ENCODE results near the gene HIVEP2. TPM values are rescaled to one million over a fixed set of nuclear protein-coding genes. Genes with fewer than 3 reads are reported as not detected.

The HIVEP2 gene
- total RNA-seq, 1 experiment from 2014 or later: 3.2 TPM

- Histone ChIP-seq H3K27me3 (replicated peaks; ENCODE audit: insufficient read depth, low read depth, low read length, poor library complexity) (no peaks in the 10 kb centered on the region), H3K4me1 (ENCODE audit: insufficient read depth, low read length, poor library complexity, severe bottlenecking) (no peaks in the 10 kb centered on the region), H3K4me3 (ENCODE audit: low read depth, low read length, poor library complexity, severe bottlenecking) (no peak overlapping the region), H3K9me3 (ENCODE audit: low read depth, low read length, poor library complexity, severe bottlenecking) (no peaks in the 10 kb centered on the region), H3K27ac (ENCODE audit: low read depth, low read length, poor library complexity, severe bottlenecking) (no peak overlapping the region), H3K36me3 (ENCODE audit: insufficient read depth, low read length, poor library complexity, severe bottlenecking) (no peaks in the 10 kb centered on the region)
- no peak for DNase-seq (ENCODE audit: low spot score)
- intact Hi-C loops (cut with micrococcal nuclease; ENCODE audit: unreplicated experiment): no loop called here
- ChIA-PET POLR2A (ENCODE audit: low non-redundant PET) (no interaction called here), CTCF (no interaction called here)
- no TSS peak for BruUV-seq (replicated peaks)
- TF ChIP-seq, protein P1, sequence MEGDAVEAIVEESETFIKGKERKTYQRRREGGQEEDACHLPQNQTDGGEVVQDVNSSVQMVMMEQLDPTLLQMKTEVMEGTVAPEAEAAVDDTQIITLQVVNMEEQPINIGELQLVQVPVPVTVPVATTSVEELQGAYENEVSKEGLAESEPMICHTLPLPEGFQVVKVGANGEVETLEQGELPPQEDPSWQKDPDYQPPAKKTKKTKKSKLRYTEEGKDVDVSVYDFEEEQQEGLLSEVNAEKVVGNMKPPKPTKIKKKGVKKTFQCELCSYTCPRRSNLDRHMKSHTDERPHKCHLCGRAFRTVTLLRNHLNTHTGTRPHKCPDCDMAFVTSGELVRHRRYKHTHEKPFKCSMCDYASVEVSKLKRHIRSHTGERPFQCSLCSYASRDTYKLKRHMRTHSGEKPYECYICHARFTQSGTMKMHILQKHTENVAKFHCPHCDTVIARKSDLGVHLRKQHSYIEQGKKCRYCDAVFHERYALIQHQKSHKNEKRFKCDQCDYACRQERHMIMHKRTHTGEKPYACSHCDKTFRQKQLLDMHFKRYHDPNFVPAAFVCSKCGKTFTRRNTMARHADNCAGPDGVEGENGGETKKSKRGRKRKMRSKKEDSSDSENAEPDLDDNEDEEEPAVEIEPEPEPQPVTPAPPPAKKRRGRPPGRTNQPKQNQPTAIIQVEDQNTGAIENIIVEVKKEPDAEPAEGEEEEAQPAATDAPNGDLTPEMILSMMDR (conservative IDR thresholded peaks at IDR 0.05; ENCODE audit: low read depth, low read length): no peak
- no peak for TF ChIP-seq EZH2 (IDR thresholded peaks at IDR 0.05; ENCODE audit: borderline replicate concordance, low read depth, low read length, poor library complexity, severe bottlenecking)
Observed at GRCh38 chr6:142935553-142936517, 9.1 kb downstream of the HIVEP2 start.

DNA sequence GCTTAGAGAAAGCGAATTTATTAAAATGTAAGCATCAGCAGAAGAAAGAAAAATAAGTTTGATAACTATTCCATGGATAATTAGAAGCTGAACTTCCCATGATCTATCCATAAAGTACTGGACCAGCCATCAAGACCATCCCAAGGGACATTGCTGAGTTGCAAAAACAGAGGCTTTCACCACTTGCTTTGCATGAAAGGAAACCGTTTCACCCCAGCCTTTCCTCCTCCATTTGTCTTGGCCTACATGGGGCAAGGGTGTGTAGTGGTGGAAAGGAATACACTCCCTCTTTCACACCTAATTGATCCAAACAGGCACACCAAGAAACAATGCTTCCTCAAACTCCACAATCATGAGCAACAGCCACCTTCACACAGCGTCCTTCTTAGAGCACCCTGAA, 10.4 kb downstream of the HIVEP2 start:
- H3K36me3 ChIP-seq (ENCODE audit: insufficient read depth, low read length, poor library complexity, severe bottlenecking): no peaks in the 10 kb centered on the region
- ChIA-PET CTCF (no interaction called here), POLR2A (ENCODE audit: low non-redundant PET) (no interaction called here)
- no TSS peak for BruUV-seq (replicated peaks)
- intact Hi-C loops (cut with micrococcal nuclease; ENCODE audit: unreplicated experiment): no loop called here
- no peak overlapping the region for H3K4me3 ChIP-seq (ENCODE audit: low read depth, low read length, poor library complexity, severe bottlenecking)
- no peaks in the 10 kb centered on the region for H3K9me3 ChIP-seq (ENCODE audit: low read depth, low read length, poor library complexity, severe bottlenecking)
- H3K27ac ChIP-seq (ENCODE audit: low read depth, low read length, poor library complexity, severe bottlenecking): no peak overlapping the region
- no peaks in the 10 kb centered on the region for H3K4me1 ChIP-seq (ENCODE audit: insufficient read depth, low read length, poor library complexity, severe bottlenecking)
- TF ChIP-seq EZH2 (IDR thresholded peaks at IDR 0.05; ENCODE audit: borderline replicate concordance, low read depth, low read length, poor library complexity, severe bottlenecking): no peak
- TF ChIP-seq, protein P1 (conservative IDR thresholded peaks at IDR 0.05; ENCODE audit: low read depth, low read length): no peak
- no peak for DNase-seq (ENCODE audit: low spot score)
- no peaks in the 10 kb centered on the region for H3K27me3 ChIP-seq (replicated peaks; ENCODE audit: insufficient read depth, low read depth, low read length, poor library complexity)

DNA sequence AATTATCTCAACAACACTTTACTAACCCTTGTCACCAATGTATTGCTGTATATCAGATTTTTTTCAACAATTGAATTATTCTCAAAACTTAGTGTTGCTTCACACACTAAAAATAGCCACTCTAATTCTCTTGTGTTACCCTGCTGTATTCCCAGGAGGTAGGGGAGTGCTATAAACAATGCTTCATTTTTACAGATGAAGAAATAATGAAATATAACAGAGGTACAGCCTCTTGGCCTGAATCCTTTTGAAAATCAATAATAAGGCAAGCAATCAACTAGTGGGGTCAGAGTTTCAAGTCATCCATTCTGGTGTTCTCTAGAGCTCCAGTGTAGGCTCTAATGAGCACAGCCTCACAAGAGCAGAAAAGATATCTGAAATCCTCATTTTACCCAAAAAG, 10.9 kb downstream of the HIVEP2 start:
- intact Hi-C loops (cut with micrococcal nuclease; ENCODE audit: unreplicated experiment): no loop called here
- no TSS peak for BruUV-seq (replicated peaks)
- no peaks in the 10 kb centered on the region for H3K27me3 ChIP-seq (replicated peaks; ENCODE audit: insufficient read depth, low read depth, low read length, poor library complexity)
- no peaks in the 10 kb centered on the region for H3K9me3 ChIP-seq (ENCODE audit: low read depth, low read length, poor library complexity, severe bottlenecking)
- no peaks in the 10 kb centered on the region for H3K4me1 ChIP-seq (ENCODE audit: insufficient read depth, low read length, poor library complexity, severe bottlenecking)
- DNase-seq (ENCODE audit: low spot score): no peak
- POLR2A ChIA-PET (ENCODE audit: low non-redundant PET): no interaction called here
- no peak overlapping the region for H3K27ac ChIP-seq (ENCODE audit: low read depth, low read length, poor library complexity, severe bottlenecking)
- no peaks in the 10 kb centered on the region for H3K36me3 ChIP-seq (ENCODE audit: insufficient read depth, low read length, poor library complexity, severe bottlenecking)
- H3K4me3 ChIP-seq (ENCODE audit: low read depth, low read length, poor library complexity, severe bottlenecking): no peak overlapping the region
- TF ChIP-seq EZH2 (IDR thresholded peaks at IDR 0.05; ENCODE audit: borderline replicate concordance, low read depth, low read length, poor library complexity, severe bottlenecking): no peak
- TF ChIP-seq, protein P1 (conservative IDR thresholded peaks at IDR 0.05; ENCODE audit: low read depth, low read length): no peak
- CTCF ChIA-PET: no interaction called here

Data from A673 (cell line).